Loucy (cell line): Measurements from ENCODE around the gene DMAP1.

ENCODE experiments used
- H2AFZ ChIP-seq: fragments of 200-600 bp; sonication (generic); 2 replicates; pipeline ENCODE4 v1.6.0; 2016; ENCODE audit warnings: antibody characterized with exemption, mild to moderate bottlenecking, low read length, moderate library complexity
- H3F3A ChIP-seq: fragments of 200-600 bp; 2 replicates; pipeline ENCODE4 v1.6.0; 2016; ENCODE audit warnings: antibody characterized with exemption, low read depth, mild to moderate bottlenecking
- H3K27me3 ChIP-seq: fragments of 200-600 bp; sonication (generic); 2 replicates; pipeline ENCODE4 v1.6.1; 2014; ENCODE audit warnings: low read length, mild to moderate bottlenecking; ENCODE audit not compliant: insufficient read depth, poor library complexity, severe bottlenecking
- H3K36me3 ChIP-seq: fragments of 200-600 bp; sonication (generic); 2 replicates; pipeline ENCODE4 v1.6.1; 2016; ENCODE audit warnings: low read length; ENCODE audit not compliant: insufficient read depth
- H3K4me1 ChIP-seq: fragments of 200-600 bp; sonication (generic); 2 replicates; pipeline ENCODE4 v1.5.1; 2014; ENCODE audit warnings: low read length, mild to moderate bottlenecking; ENCODE audit not compliant: insufficient read depth, poor library complexity, severe bottlenecking
- H3K4me2 ChIP-seq: fragments of 200-600 bp; sonication (generic); 2 replicates; pipeline ENCODE4 v1.6.0; 2014; ENCODE audit warnings: antibody characterized with exemption, low read length, low read depth, mild to moderate bottlenecking; ENCODE audit not compliant: poor library complexity, severe bottlenecking
- H3K4me3 ChIP-seq: fragments of 200-600 bp; sonication (generic); 2 replicates; pipeline ENCODE4 v1.5.1; 2014; ENCODE audit warnings: low read length, mild to moderate bottlenecking, mixed read lengths; ENCODE audit not compliant: poor library complexity, severe bottlenecking
- H3K79me2 ChIP-seq: fragments of 200-600 bp; sonication (generic); 2 replicates; pipeline ENCODE4 v1.6.1; 2014; ENCODE audit warnings: low read length; ENCODE audit not compliant: insufficient read depth
- H3K9ac ChIP-seq: fragments of 200-600 bp; sonication (generic); 2 replicates; pipeline ENCODE4 v1.6.0; 2014; ENCODE audit warnings: mild to moderate bottlenecking, low read depth, low read length, moderate library complexity; ENCODE audit not compliant: poor library complexity, severe bottlenecking
- H3K9me2 ChIP-seq: fragments of 200-600 bp; sonication (generic); replicated peaks from 2 replicates; pipeline ENCODE4 v1.6.1; 2016; ENCODE audit warnings: low read depth, low read length, mixed read lengths
- H3K9me3 ChIP-seq: fragments of 200-600 bp; sonication (generic); 2 replicates; pipeline ENCODE4 v1.6.1; 2014; ENCODE audit warnings: mild to moderate bottlenecking, antibody characterized with exemption, low read length, low read depth; ENCODE audit not compliant: insufficient read depth
- H4K20me1 ChIP-seq: fragments of 200-600 bp; sonication (generic); 2 replicates; pipeline ENCODE4 v1.6.0; 2014; ENCODE audit warnings: antibody characterized with exemption, low read length, mild to moderate bottlenecking; ENCODE audit not compliant: insufficient read depth, poor library complexity, severe bottlenecking
- EZH2phosphoT487 ChIP-seq: fragments of 200-600 bp; IDR thresholded peaks from 2 replicates; pipeline ENCODE4 v1.6.1; 2018; ENCODE audit warnings: antibody characterized with exemption, mild to moderate bottlenecking, moderate library complexity, borderline replicate concordance
- TF ChIP-seq, protein P1 (sequence below): fragments of 200-600 bp; sonication (generic); conservative IDR thresholded peaks from 2 replicates; pipeline ENCODE4 v1.5.1; 2014; ENCODE audit warnings: mild to moderate bottlenecking, antibody characterized with exemption, low read length

Gene DMAP1

DNA sequence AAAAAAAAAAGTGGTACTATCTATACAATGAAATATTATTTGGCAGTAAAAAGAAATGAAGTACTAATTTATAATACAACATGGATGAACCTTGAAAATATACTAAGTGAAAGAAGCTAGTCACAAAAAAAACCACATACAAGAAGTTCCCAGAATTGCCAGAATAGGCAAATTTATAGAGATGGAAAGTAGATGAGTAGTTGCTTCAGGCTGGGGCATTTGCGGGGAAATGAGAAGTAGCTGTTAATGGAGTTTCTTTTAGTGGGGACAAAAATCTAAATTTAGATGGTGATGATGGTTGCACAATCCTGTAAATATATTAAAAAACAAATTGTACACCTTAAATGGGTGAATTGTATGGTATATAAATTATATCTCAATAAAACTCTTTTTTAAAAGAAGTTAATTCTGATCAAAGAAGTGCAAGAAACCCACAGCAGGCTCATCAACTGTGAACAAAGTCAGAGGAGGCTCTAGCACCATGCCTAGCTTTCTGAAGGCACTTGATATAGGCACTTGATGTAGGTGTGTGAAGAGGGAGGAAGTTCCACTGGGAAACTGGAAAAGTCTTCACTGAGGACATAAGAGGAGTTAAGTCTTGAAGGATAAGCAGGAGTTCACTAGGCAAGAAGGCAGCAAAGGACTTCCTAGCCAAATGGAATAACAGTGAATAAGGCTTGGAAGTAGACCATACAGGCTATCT is 52.5 kb downstream of the DMAP1 start:
- Histone ChIP-seq H2AFZ (no peak overlapping the region), H3F3A (no peaks in the 10 kb centered on the region), H3K4me3 (no peak overlapping the region), H3K9me3 (no peaks in the 10 kb centered on the region), H3K9me2 (no peaks in the 10 kb centered on the region), H3K4me1 (no peaks in the 10 kb centered on the region), H4K20me1 (no peaks in the 10 kb centered on the region), H3K4me2 (no peak overlapping the region), H3K27me3 (no peaks in the 10 kb centered on the region), H3K9ac (no peak overlapping the region), H3K36me3 (no peaks in the 10 kb centered on the region; the same call in 1 of the 2 replicates), H3K79me2 (no peaks in the 10 kb centered on the region)
- TF ChIP-seq, protein P1, sequence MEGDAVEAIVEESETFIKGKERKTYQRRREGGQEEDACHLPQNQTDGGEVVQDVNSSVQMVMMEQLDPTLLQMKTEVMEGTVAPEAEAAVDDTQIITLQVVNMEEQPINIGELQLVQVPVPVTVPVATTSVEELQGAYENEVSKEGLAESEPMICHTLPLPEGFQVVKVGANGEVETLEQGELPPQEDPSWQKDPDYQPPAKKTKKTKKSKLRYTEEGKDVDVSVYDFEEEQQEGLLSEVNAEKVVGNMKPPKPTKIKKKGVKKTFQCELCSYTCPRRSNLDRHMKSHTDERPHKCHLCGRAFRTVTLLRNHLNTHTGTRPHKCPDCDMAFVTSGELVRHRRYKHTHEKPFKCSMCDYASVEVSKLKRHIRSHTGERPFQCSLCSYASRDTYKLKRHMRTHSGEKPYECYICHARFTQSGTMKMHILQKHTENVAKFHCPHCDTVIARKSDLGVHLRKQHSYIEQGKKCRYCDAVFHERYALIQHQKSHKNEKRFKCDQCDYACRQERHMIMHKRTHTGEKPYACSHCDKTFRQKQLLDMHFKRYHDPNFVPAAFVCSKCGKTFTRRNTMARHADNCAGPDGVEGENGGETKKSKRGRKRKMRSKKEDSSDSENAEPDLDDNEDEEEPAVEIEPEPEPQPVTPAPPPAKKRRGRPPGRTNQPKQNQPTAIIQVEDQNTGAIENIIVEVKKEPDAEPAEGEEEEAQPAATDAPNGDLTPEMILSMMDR, result no peak
- TF ChIP-seq EZH2phosphoT487, result no peak

DNA sequence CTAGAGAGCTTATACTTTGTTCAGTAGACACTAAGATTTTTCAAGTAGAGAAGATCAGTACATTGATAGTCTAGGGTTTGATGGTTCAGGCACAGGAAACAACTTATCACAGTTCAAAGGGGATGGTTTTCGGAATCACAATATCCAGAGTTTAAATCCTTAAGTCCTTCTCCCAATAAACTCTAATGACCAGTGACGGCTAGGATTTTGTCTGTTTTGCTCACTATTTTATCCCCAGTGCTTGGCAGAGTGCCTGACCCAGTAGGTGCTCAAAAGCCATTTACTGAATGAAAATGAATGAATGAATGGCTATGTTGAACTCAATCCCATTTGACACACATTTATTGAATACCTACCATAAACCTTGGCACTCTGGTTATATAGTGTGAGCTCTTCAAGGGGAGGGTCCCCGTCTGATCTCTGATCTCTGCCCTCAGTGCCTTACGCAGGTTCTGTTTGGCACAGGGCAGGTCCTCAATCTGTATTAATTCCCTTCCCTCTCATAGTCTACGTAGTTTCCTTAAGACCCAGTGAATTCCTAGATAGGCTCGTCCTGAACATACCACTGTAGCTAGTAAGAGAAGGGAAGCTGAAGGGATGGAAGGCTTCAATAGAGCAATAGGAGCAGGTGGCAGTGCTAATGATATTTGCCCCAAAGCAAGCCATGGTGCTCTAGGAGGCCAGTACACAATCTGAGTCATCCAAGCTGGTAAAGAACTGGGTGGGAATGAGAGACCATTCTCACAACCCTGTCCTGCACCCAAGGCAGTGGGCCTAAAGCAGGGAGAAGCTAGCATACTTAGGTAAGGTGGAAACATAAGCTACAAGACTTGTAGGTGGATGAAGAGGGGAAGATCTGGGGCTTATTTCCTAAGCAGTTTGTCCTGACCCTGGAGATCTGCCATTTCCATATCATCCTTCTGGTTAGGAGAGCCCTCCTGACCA is 53.4 kb downstream of the DMAP1 start:
- no peak overlapping the region for H2AFZ ChIP-seq
- no peaks in the 10 kb centered on the region; the same call in 1 of the 2 replicates for H3K36me3 ChIP-seq
- no peak for TF ChIP-seq EZH2phosphoT487
- TF ChIP-seq, protein P1, result no peak
- H4K20me1 ChIP-seq, result no peaks in the 10 kb centered on the region
- H3K79me2 ChIP-seq, result no peaks in the 10 kb centered on the region
- no peaks in the 10 kb centered on the region for H3K27me3 ChIP-seq
- no peaks in the 10 kb centered on the region for H3K9me2 ChIP-seq
- H3K4me1 ChIP-seq, result no peaks in the 10 kb centered on the region
- no peak overlapping the region for H3K4me2 ChIP-seq
- H3K9me3 ChIP-seq, result no peaks in the 10 kb centered on the region
- no peaks in the 10 kb centered on the region for H3F3A ChIP-seq
- H3K4me3 ChIP-seq, result no peak overlapping the region
- no peak overlapping the region for H3K9ac ChIP-seq

DNA sequence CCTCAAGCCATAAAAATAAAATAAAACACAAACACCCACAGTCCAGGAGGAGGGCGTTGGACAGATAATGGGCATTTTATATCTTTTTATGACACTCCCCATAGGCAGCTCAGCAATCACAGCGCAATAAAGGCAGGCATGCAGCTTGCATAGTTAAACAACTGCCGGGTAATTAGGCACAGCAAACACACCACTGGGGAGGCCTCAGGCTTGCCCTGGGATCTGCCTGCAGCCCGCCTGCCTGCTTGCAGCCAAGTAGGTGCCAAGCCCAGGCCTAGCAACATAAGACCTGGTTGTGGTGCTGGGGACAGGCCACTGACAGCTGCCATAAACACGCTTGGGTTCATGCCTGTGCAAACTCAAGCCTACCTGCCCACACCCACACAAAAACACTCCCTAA is 54.2 kb downstream of the DMAP1 start:
- no peaks in the 10 kb centered on the region for H3K4me1 ChIP-seq
- no peak overlapping the region for H3K4me2 ChIP-seq
- no peaks in the 10 kb centered on the region for H4K20me1 ChIP-seq
- H3K9me2 ChIP-seq, result no peaks in the 10 kb centered on the region
- H3K79me2 ChIP-seq, result no peaks in the 10 kb centered on the region
- no peak overlapping the region for H3K4me3 ChIP-seq
- no peak overlapping the region for H3K9ac ChIP-seq
- H3F3A ChIP-seq, result no peaks in the 10 kb centered on the region
- no peaks in the 10 kb centered on the region; the same call in 1 of the 2 replicates for H3K36me3 ChIP-seq
- H3K9me3 ChIP-seq, result no peaks in the 10 kb centered on the region
- no peaks in the 10 kb centered on the region for H3K27me3 ChIP-seq
- H2AFZ ChIP-seq, result no peak overlapping the region
- TF ChIP-seq EZH2phosphoT487, result no peak
- TF ChIP-seq, protein P1, result no peak
